ENCODE data around the gene ACTRT3. TPM values are rescaled to one million over a fixed set of nuclear protein-coding genes. Genes with fewer than 3 reads are reported as not detected.

The ACTRT3 gene
- total and polyA plus RNA-seq, 11 donors, result 0.18 to 1.3 (median 0.54) TPM

DNA sequence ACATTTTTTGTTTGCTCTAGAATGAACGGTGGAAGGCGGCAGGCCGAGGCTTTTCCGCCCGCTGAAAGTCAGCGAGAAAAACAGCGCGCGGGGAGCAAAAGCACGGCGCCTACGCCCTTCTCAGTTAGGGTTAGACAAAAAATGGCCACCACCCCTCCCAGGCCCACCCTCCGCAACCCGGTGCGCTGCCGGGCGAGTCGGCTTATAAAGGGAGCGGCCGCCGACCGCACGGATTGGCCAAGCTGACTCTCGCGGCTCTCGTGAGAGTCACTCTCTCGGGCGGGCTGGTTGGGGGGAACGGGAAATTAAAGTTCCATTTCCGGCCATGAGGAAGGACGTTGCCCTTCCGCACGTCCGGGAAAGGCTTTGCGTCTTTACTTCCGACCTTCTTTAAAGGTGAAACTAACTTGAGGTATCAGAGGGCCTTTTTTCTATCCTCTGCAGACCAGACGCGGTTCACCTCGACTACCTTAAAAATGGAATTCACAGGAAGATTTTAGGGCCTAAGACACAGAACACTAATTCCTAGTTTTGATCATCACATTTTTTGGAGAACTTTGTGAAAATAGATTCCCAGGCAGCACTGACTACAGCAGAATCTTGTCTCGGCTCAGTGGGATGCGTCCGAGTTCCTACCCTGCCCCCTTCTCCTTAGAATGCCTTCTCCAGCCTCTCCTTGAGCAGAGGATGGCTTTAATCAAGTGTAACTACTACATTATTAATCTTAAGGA, 4.3 kb downstream of the ACTRT3 start, which contains the start of gene TERC:
Gene TERC, minus strand, starts transcription at position 179 of the 731 bp plus-strand sequence.
- H3K27me3 ChIP-seq, result no peaks in the 10 kb centered on the region
- peak; percentile 94 to 97 (median 95) for DNase-seq
- intact Hi-C loops (cut with DNase I), result loop anchor here in 5 of 10 donors (5.0 to 10.0 kb wide), 6 partner anchors 200 to 620 kb away; partner anchors contain the start of genes SEC62 (in 3 of the 5) and SKIL (in 1 of the 5)
- 6 to 8% (median 7%) methylated on average over 42 of the region's 42 CpGs for WGBS, 4 donors
- peak; percentile 95 to 96 (median 96) for ATAC-seq
- peaks cover 0 to 12% (median 0%) of the 10 kb centered on the region in 12 donors for H3K4me1 ChIP-seq
- TF ChIP-seq CTCF (IDR thresholded peaks at IDR 0.05) (no peak), POLR2A (IDR thresholded peaks at IDR 0.05) (peak; percentile 96 to 98)
- no peaks in the 10 kb centered on the region for H3K36me3 ChIP-seq
- H3K9me3 ChIP-seq, result peaks cover 0 to 11% (median 0%) of the 10 kb centered on the region in 12 donors
- peak within 1 kb of the TSS; percentile 95 to 100 (median 98) for H3K27ac ChIP-seq
- peak within 1 kb of the TSS; percentile 72 to 95 (median 84) for H3K4me3 ChIP-seq

DNA sequence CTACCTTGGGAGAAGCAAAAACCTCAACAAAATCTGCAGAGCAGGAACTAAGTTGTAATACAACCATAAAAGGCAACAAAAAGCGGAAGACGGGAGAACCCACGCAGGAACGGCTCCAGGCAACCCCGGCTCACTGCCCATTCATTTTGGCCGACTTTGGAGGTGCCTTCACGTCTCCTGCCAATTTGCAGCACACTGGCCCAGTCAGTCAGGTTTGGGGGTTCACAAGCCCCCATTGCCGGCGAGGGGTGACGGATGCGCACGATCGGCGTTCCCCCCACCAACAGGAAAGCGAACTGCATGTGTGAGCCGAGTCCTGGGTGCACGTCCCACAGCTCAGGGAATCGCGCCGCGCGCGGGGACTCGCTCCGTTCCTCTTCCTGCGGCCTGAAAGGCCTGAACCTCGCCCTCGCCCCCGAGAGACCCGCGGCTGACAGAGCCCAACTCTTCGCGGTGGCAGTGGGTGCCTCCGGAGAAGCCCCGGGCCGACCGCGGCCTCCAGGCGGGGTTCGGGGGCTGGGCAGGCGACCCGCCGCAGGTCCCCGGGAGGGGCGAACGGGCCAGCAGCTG, 5.0 kb downstream of the ACTRT3 start:
- ATAC-seq, result peak; percentile 17 to 75 (median 60)
- intact Hi-C loops (cut with DNase I), result loop anchor here in 4 of 10 donors (5.0 to 10.0 kb wide), 5 partner anchors 200 to 620 kb away; partner anchors contain the start of genes SEC62 (in 3 of the 4) and SKIL (in 1 of the 4)
- H3K9me3 ChIP-seq, result peaks cover 0 to 11% (median 0%) of the 10 kb centered on the region in 12 donors
- 0 to 2% (median 1%) methylated on average over 21 to 46 of the region's 46 CpGs for WGBS, 4 donors
- H3K4me1 ChIP-seq, result peaks cover 0 to 12% (median 0%) of the 10 kb centered on the region in 12 donors
- H3K4me3 ChIP-seq, result peak overlapping the region; percentile 72 to 95 (median 84)
- no peaks in the 10 kb centered on the region for H3K27me3 ChIP-seq
- TF ChIP-seq POLR2A (IDR thresholded peaks at IDR 0.05), result no peak
- peak in 1 of 12 donors; percentile 5 for TF ChIP-seq CTCF (IDR thresholded peaks at IDR 0.05)
- H3K27ac ChIP-seq, result peak overlapping the region; percentile 95 to 100 (median 98)
- no peaks in the 10 kb centered on the region for H3K36me3 ChIP-seq
- DNase-seq, result peak; percentile 71 to 80 (median 75)

DNA sequence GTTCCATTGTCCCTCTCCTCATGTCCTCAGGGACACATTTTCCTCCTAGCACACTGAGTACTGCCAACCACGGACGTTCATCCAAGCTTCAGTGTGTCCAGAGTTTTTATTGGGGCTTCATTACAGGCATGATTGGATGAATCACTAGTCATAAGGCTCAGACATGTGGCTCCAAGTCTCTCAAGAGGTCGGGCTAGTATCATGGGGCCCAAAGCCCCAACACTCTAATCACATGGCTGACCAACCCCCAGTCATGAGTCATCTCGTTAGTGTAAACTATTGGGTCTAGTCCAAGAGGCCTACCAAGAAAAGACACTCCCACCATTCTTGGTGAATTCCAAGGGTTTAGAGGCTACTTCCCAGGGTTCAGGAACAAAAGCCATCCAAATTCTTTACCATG, 8.9 kb downstream of the ACTRT3 start:
- ATAC-seq, result no peak
- Histone ChIP-seq H3K27me3 (no peaks in the 10 kb centered on the region), H3K36me3 (no peaks in the 10 kb centered on the region), H3K4me3 (no peak overlapping the region), H3K27ac (no peak overlapping the region), H3K4me1 (peaks cover 0 to 12% (median 0%) of the 10 kb centered on the region in 12 donors), H3K9me3 (peaks cover 0 to 7% (median 0%) of the 10 kb centered on the region in 12 donors)
- DNase-seq, result no peak
- 64 to 82% (median 76%) methylated on average over 4 of the region's 4 CpGs for WGBS, 4 donors
- TF ChIP-seq POLR2A (IDR thresholded peaks at IDR 0.05) (no peak), CTCF (IDR thresholded peaks at IDR 0.05) (no peak)
- intact Hi-C loops (cut with DNase I), result loop anchor here in 4 of 10 donors (5.0 to 10.0 kb wide), 5 partner anchors 204 to 616 kb away; partner anchors contain the start of genes SEC62 (in 3 of the 4) and SKIL (in 1 of the 4)

GRCh38 chr3:169759256-169759655, 10.1 kb downstream of the ACTRT3 start:
- H3K4me1 ChIP-seq, result peaks cover 0 to 12% (median 0%) of the 10 kb centered on the region in 12 donors
- H3K27ac ChIP-seq, result no peak overlapping the region
- no peak for DNase-seq
- no peak for TF ChIP-seq POLR2A (IDR thresholded peaks at IDR 0.05)
- intact Hi-C loops (cut with DNase I), result no loop called here
- H3K4me3 ChIP-seq, result no peak overlapping the region
- no peaks in the 10 kb centered on the region for H3K27me3 ChIP-seq
- no peaks in the 10 kb centered on the region for H3K36me3 ChIP-seq
- WGBS, 4 donors, result 78 to 92% (median 89%) methylated on average over 2 of the region's 2 CpGs
- peaks cover 0 to 7% (median 0%) of the 10 kb centered on the region in 12 donors for H3K9me3 ChIP-seq
- no peak for ATAC-seq
